Right cardiac atrium (tissue), 5 donors: ENCODE measurements around the gene RPAP3. TPM values are rescaled to one million over a fixed set of nuclear protein-coding genes. Genes with fewer than 3 reads are reported as not detected.

Experiments
- ATAC-seq, 2 donors: fragments of 200-7000 bp; cut with Tn5 transposase; one replicate each; pipeline versions ENCODE4 v1.8.0 to v1.9.1; 2020; ENCODE audit warnings: moderate library complexity in 2 of 2, mild to moderate bottlenecking in 1 of 2
- DNase-seq, 3 donors: peaks; one replicate each; pipeline ENCODE4 v3.0.0-alpha.2; 2020
- H3K27ac ChIP-seq: one replicate; pipeline ENCODE4 v1.5.1; 2013; ENCODE audit warnings: mild to moderate bottlenecking, low read length, control low read depth, moderate library complexity
- H3K27me3 ChIP-seq: one replicate; pipeline ENCODE4 v1.6.1; 2013; ENCODE audit not compliant: control insufficient read depth, insufficient read depth
- H3K4me1 ChIP-seq: one replicate; pipeline ENCODE4 v1.6.1; 2013; ENCODE audit warnings: low read length; ENCODE audit not compliant: control insufficient read depth, insufficient read depth
- H3K4me3 ChIP-seq: one replicate; pipeline ENCODE4 v1.5.1; 2013; ENCODE audit warnings: low read length, control low read depth
- H3K9me3 ChIP-seq: one replicate; pipeline ENCODE4 v1.6.1; 2013; ENCODE audit warnings: low read length; ENCODE audit not compliant: control insufficient read depth
- WGBS: extraction: QIAGEN DNeasy Blood & Tissue Kit; methylation state at CpG from one replicate; pipeline ENCODE4 v1.1.7; 2013; 5-methylcytosine and 5-hydroxymethylcytosine counted together
- intact Hi-C, 4 donors: fragments of 100-400 bp; cut with DNase I; formaldehyde crosslinking; loops; one replicate each; pipeline versions ENCODE4 v1.11.0 to v1.14.0; 2022 to 2023
- long read RNA-seq, 4 donors: library from polyadenylated mRNA; unstranded; transcript quantifications; one replicate each; pipeline ENCODE4 v2.0.0, GENCODE V29; 2020 to 2021
- polyA plus RNA-seq: library from polyadenylated mRNA; stranded (reverse); fragments of 200-250 nt; gene quantifications from one replicate; pipeline ENCODE4 v1.2.3, GENCODE V29; 2013
- total RNA-seq, 4 donors: library from RNA; stranded (reverse); fragmentation: NEBNext Ultra II Directional; extraction: Animal tissue kit (Norgen Biotek cat#: 25700); gene quantifications; one replicate each; pipeline ENCODE4 v1.2.1, GENCODE V29; 2021
- donor health status: healthy with polysubstance abuse.
- donor health status: DM: no; HTN: yes; CAD: no.
- donor health status: DM: no; HTN: no; CAD: no.
- donor health status: DM: no; HTN: yes; CAD: no; lungs with severe emphysema.
- donor health status: DM: yes; HTN: yes; CAD: no.

Gene RPAP3
- 10 to 100 TPM; 15.4 to 22.8 (median 21.3) TPM for total RNA-seq
- 11.9 TPM for polyA plus RNA-seq
- long read RNA-seq, donor 1, full-length matches to known transcripts, result 35 of 39 reads
- long read RNA-seq, donor 1, partial matches to known transcripts, result 1 of 39 reads
- long read RNA-seq, donor 1, other reads (novel, unspliced or antisense), result 3 of 39 reads
- long read RNA-seq, donor 2, full-length matches to known transcripts, result 8 of 8 reads
- long read RNA-seq, donor 2, partial matches to known transcripts, result 0 of 8 reads
- long read RNA-seq, donor 2, other reads (novel, unspliced or antisense), result 0 of 8 reads
- long read RNA-seq, donor 3, full-length matches to known transcripts, result 58 of 67 reads
- long read RNA-seq, donor 3, partial matches to known transcripts, result 8 of 67 reads
- long read RNA-seq, donor 3, other reads (novel, unspliced or antisense), result 1 of 67 reads
- long read RNA-seq, donor 4, full-length matches to known transcripts, result 10 of 12 reads
- long read RNA-seq, donor 4, partial matches to known transcripts, result 1 of 12 reads
- long read RNA-seq, donor 4, other reads (novel, unspliced or antisense), result 1 of 12 reads

- Histone ChIP-seq H3K27ac (peak within 1 kb of the TSS; percentile 94), H3K9me3 (no peaks in the 10 kb centered on the region), H3K27me3 (no peaks in the 10 kb centered on the region), H3K4me1 (no peaks in the 10 kb centered on the region), H3K4me3 (peak within 1 kb of the TSS; percentile 91)
- intact Hi-C loops, result no loop called here
- ATAC-seq (peak; percentile 98 to 99), DNase-seq (peak; percentile 98 to 99 (median 99))
- under 1% methylated on average over 66 of the region's 66 CpGs for WGBS
Measured at GRCh38 chr12:47705566-47706425, at the start of gene RPAP3. Gene RPAP3, minus strand, starts transcription at chr12:47706030. Its CDS starts 3,190 bp downstream, at chr12:47702840.

- ATAC-seq (no peak), DNase-seq (peak in 1 of 3 donors; percentile 71)
- peak overlapping the region; percentile 44 for H3K27ac ChIP-seq
- intact Hi-C loops, result no loop called here
- H3K9me3 ChIP-seq, result no peaks in the 10 kb centered on the region
- WGBS, result 56% methylated on average over 3 of the region's 3 CpGs
- H3K4me3 ChIP-seq, result no peak overlapping the region
- H3K4me1 ChIP-seq, result peaks cover 27% of the 10 kb centered on the region
- no peaks in the 10 kb centered on the region for H3K27me3 ChIP-seq
Measured at GRCh38 chr12:47754881-47755280, 49.1 kb upstream of the RPAP3 start.

GRCh38 chr12:47754126-47754525 is 48.3 kb upstream of the RPAP3 start:
- ATAC-seq, result no peak
- H3K4me3 ChIP-seq, result no peak overlapping the region
- no peak for DNase-seq

GRCh38 chr12:47753021-47754001 is 47.5 kb upstream of the RPAP3 start:
- 43% methylated on average over 11 of the region's 11 CpGs for WGBS
- Histone ChIP-seq H3K27ac (peak overlapping the region; percentile 92), H3K27me3 (no peaks in the 10 kb centered on the region), H3K4me1 (peaks cover 23% of the 10 kb centered on the region), H3K9me3 (no peaks in the 10 kb centered on the region), H3K4me3 (no peak overlapping the region)
- ATAC-seq, result peak; percentile 85 to 89
- DNase-seq, result peak; percentile 81 to 93 (median 93)
- intact Hi-C loops, result no loop called here

More at GRCh38 chr12:47754126-47754525, 48.3 kb upstream of the RPAP3 start:
- Histone ChIP-seq H3K4me1 (peaks cover 23% of the 10 kb centered on the region), H3K27me3 (no peaks in the 10 kb centered on the region), H3K27ac (peak overlapping the region; percentile 92), H3K9me3 (no peaks in the 10 kb centered on the region)
- 88% methylated on average over 4 of the region's 4 CpGs for WGBS
- intact Hi-C loops, result no loop called here

GRCh38 chr12:47752552-47752951 is 46.7 kb upstream of the RPAP3 start:
- 72% methylated on average over 7 of the region's 7 CpGs for WGBS

GRCh38 chr12:47752121-47752520 is 46.3 kb upstream of the RPAP3 start:
- H3K9me3 ChIP-seq, result no peaks in the 10 kb centered on the region
- H3K4me3 ChIP-seq, result no peak overlapping the region
- WGBS, result 88% methylated on average over 4 of the region's 4 CpGs
- intact Hi-C loops, result no loop called here
- H3K27me3 ChIP-seq, result no peaks in the 10 kb centered on the region
- peaks cover 20% of the 10 kb centered on the region for H3K4me1 ChIP-seq
- DNase-seq, result no peak
- no peak for ATAC-seq
- H3K27ac ChIP-seq, result peak overlapping the region; percentile 40

More at GRCh38 chr12:47752552-47752951, 46.7 kb upstream of the RPAP3 start:
- Histone ChIP-seq H3K9me3 (no peaks in the 10 kb centered on the region), H3K27ac (peak overlapping the region; percentile 92), H3K4me3 (no peak overlapping the region), H3K27me3 (no peaks in the 10 kb centered on the region), H3K4me1 (peaks cover 20% of the 10 kb centered on the region)
- intact Hi-C loops, result no loop called here
- ATAC-seq, result peak in 1 of 2 donors; percentile 4
- no peak for DNase-seq

GRCh38 chr12:47751561-47751960 is 45.7 kb upstream of the RPAP3 start:
- intact Hi-C loops, result no loop called here
- DNase-seq (no peak), ATAC-seq (no peak)
- H3K27me3 ChIP-seq, result no peaks in the 10 kb centered on the region
- no peaks in the 10 kb centered on the region for H3K9me3 ChIP-seq
- no peak overlapping the region for H3K27ac ChIP-seq
- H3K4me1 ChIP-seq, result peaks cover 20% of the 10 kb centered on the region
- 72% methylated on average over 9 of the region's 9 CpGs for WGBS
- H3K4me3 ChIP-seq, result no peak overlapping the region

- ATAC-seq, result no peak
- Histone ChIP-seq H3K4me1 (peaks cover 20% of the 10 kb centered on the region), H3K27ac (no peak overlapping the region)
Measured at GRCh38 chr12:47750916-47751470, 45.2 kb upstream of the RPAP3 start.

GRCh38 chr12:47750229-47750798 is 44.5 kb upstream of the RPAP3 start:
- no peak for DNase-seq
- no peaks in the 10 kb centered on the region for H3K9me3 ChIP-seq
- H3K27me3 ChIP-seq, result no peaks in the 10 kb centered on the region
- H3K4me3 ChIP-seq, result no peak overlapping the region
- no peak overlapping the region for H3K27ac ChIP-seq
- WGBS, result 86% methylated on average over 10 of the region's 10 CpGs
- ATAC-seq, result no peak
- peaks cover 16% of the 10 kb centered on the region for H3K4me1 ChIP-seq
- intact Hi-C loops, result no loop called here

More at GRCh38 chr12:47750916-47751470, 45.2 kb upstream of the RPAP3 start:
- H3K27me3 ChIP-seq, result no peaks in the 10 kb centered on the region
- H3K9me3 ChIP-seq, result no peaks in the 10 kb centered on the region
- H3K4me3 ChIP-seq, result no peak overlapping the region
- intact Hi-C loops, result no loop called here
- 85% methylated on average over 19 of the region's 19 CpGs for WGBS
- DNase-seq, result no peak
